GM21390 (cell line): Measurements from ENCODE around the gene FGD5.

Experiments
- ATAC-seq: cut with Tn5 transposase; IDR thresholded peaks from one replicate; pipeline ENCODE4 v1.9.1; 2021; ENCODE audit not compliant: unreplicated experiment

The FGD5 gene

DNA sequence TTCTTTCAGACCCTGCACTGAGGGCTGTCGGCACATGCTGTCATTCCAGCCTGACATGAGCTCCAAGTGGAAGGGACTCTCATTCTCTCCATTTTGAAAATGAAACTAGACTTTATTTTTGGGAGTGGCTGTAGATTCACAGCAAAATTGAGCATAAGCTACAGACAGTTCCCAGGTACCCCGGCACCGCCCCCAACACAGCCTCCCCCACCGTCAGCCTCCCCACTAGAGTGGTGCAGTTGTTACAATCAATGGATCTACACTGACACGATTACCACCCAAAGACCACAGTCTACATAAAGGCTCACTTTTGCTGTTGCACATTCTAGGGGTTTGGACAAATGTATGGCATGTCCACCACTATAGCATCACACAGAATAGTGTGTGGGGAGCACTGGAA, 29.5 kb upstream of the FGD5 start:
- no peak for ATAC-seq

DNA sequence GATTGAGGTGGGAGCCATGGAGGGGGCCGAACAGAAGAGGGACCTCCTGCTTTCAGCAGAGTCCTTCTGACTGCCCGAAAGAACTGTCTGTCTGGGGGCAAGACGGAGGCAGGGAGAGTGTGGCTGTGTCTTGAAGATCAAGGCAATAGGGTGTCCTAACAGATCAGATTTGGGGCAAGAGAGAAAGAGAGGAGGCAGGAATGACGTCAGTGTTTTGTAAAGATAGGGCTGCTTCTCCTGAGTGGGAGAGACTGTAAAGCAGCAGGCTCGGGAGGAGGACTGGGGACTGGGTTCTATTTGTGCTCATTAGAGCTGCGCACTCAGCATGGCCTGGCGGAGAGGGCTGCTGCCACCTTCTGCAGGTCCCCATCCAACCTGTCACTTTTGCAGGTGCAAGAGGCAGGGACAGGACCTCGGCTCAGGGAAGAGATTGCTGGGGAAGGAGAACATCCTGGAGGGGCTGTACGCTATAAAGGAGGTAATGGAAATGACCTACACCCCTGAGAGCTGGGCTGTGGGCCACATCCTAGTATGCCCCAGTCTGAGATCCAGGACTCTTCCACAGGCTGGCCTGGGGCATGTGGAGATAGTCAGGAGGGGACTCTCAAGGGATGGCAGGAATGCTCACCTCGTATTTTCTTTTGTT, 29.0 kb upstream of the FGD5 start:
- ATAC-seq, result no peak

DNA sequence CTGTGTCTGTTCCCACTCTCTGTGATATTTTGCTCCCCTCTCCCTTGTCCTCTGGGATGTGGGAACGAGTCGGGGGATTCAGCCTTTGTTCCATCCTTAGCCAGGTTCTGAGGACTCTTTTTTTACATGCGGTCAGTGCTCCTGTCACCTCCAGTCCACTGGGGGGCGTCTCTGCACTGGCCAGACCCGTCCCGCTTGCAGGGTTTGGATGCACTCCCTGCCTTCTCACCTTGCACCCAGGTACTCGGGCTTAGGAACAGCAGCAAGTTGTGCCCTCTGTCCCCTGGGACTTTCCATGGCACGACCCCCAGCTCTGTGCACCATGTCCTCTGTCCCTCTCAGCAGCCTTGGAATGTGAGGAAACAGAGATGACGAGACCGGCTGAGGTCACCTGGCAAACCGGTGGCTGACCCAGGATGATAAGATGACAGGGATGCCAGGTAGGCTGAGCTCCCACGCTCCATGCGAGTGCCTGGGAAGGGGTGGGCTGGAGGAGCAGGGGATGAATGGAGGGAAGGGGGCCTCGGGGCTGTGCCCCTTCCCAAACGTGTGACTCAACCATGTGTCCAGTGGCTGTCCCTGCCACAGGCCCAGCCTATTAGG, 27.3 kb upstream of the FGD5 start:
- no peak for ATAC-seq

DNA sequence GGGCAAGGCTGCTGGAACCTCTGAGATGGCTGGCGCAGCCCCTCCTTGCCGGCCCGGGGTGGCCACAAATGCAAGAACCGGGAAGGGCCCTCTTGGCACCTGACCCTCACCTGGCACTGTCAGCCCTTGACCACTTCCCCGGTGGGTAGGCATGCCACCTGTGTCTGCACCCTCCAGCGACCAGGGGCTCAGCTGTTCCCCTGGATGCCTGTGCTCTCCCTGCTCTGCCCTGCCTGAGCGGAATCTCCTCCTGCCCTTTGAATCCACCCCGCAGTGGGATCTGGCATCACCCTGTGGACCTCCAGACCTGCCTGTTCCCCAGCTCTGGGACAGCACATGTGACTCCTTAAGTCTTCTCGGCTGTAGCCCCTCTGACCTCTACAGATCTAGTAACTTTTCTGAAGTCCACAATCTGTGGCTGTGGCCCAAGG, 26.1 kb upstream of the FGD5 start:
- no peak for ATAC-seq

DNA sequence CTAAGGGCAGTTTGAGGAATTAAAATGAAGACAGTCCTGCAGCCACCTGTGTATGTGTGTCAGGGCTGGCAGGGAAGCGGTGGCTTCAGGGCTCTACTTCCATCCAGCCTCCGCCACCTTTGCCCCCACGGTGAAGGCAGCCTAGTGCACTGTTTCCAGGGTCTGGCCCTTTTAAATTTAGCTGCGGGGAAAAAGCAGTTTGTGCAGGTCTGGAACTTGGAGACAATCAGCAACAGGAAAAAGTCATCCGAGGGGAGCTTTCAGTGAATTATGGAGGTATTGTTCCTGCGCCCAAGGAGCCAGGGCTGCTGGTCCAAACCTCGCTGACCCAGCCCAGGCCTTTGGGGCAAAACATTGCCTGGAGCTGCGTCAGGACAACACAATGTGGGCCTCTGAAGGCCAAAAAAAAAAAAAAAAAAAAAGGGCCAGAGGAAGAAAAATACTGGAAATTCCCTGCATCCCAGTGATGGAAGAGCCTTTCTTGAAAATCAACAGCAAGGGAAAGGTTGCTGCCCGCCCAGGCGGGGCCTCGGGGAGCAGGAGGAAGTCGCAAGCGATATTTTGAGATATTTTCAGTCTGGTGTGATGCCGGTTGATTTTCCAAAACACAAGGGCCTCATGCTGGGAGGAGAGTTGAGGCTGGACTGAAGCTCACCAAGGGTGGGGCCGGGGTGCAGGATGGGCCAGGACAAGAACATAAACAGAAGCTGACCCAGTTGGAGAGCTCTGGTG, 25.5 kb upstream of the FGD5 start:
- no peak for ATAC-seq

DNA sequence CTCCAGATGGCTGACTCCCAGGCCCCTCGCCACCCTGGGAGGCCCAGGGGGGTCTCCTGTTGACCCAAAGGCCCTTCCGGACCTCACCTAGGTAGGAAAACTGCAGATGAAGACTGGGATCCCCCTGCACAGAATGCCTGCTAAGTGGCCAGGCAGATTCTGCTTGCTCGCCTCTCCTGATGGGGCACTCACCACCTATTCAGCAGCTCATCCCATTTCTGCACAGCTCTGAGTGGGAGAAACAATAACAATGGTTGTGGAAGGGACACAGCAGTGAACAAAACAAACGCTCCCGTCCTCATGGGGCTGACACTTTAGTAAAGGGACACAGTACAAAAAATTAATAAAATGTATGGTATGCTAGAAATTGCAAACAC, 24.9 kb upstream of the FGD5 start:
- no peak for ATAC-seq

DNA sequence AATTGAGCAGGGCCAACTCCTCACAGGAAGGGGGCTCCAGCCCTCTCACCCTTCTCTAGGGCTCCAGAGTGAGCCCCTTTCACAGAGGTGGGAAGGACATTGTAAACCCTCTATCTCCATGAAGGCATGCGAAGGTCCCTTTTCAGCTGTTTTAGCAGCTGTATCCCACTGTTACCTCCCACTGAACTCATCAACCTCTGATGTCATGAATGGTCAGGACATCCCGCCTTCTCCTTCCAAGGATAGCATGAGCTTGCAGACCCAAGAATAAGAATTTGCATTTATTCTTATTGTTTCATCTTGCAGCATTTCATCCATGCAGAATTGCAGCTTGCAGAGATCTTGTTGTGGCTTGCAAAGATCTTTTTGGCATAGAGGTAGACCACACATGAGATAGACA, 24.3 kb upstream of the FGD5 start:
- no peak for ATAC-seq

DNA sequence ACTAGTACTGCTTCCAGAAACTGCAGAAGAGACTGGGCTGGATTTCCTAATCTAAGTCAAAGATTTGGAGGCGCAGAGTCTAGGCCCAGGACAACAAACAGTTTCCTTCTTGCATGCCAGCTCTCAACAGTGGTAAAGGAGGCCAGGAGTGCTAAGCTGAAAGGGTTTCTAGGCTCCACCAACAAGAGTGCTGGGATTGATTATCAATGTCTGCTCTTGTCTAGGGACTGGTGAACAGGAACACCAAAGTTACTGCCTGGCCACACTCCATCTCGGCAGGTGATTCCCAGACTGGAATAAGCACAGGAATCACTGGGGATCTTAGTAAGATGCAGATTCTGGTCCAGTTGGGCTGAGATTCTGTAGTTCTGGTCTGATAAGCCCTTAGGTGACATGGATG, 22.8 kb upstream of the FGD5 start:
- ATAC-seq, result no peak

DNA sequence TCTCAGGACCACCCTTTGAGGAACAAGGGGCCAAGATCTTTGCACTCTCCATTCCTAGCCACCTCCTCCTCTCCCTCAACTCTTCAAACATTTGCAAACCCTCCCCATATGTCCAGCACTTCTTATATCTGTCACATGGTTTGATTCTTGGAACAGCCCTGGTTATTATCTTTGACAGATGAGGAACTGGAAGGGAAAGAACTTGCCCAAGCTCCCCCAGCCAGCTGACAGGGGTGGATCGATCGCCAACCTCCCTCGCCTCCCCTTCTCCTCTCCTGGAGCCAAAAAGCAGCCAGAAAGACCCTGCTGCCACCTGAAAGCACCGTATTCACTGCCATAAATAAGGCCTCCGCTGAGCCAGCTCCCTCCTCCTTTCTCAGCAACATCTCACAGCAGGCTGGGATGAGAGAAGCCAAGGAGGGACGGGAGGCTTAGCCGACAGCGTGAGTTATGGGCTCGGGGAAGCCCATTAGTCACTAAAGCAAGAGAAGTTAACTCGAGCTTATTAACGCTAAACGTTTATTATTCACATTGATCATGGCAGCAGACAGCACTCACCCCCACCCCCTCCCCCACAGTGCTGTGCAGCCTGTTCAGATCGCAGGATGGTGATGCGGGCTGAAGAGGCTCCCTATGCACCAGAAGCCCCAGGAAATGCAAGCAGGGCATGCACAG, 22.2 kb upstream of the FGD5 start:
- no peak for ATAC-seq

DNA sequence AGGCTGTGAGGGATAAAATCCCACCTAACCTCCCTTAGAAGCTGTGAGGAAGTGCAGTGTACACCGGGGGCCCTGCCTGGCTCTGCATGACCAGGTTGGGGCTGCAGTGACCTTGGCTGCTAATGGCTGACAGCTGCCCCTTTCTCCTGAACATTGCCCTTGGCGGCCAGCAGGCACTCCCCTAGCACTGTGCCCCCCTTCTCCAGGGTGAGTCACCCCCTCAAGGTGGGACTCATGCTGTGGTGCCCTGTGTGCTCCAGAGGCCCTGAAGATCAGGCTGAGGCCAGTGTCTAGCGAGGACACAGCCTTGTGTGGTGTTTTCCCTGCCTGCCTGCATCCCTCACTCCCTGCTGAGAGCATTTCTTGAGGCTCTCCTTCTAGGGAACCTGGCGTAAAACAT, 21.0 kb upstream of the FGD5 start:
- no peak for ATAC-seq

DNA sequence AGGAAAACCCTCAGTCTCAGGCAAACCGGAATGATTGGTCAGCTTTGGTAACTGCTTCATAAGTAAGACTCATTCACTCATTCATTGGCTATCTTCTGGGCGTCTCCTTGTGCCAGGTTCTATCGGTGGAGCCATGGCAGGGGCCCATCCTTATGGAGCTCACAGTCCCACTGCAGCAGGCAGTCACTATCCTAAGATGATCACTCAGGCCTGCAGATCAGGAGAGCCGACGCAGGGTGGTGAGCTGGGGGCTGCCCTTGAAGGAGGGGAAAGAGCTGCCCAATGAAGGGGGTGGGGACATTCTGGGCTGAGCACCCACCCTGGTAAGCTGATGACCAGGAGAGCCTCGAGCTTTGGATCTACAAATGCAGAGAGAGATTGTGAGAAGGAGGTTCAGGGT, 20.5 kb upstream of the FGD5 start:
- no peak for ATAC-seq

DNA sequence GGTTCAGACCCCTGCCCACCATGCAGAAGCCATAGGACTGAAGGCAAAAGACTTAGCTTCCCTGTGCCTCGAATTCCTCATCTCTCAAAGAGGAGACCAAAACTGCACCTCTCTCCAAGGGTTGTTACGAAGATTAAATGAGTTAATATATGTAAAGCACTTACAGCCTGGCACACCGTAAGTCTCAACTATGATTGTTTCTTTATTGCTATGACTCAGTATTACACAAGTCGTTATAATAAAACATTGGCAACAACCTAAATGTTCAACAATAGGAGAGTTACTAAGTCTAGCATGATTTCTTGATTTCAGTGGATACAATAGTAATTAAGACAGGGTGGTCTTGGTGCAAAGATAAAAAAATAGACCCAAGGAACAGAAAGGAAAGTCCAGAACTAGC, 19.6 kb upstream of the FGD5 start:
- ATAC-seq, result no peak

DNA sequence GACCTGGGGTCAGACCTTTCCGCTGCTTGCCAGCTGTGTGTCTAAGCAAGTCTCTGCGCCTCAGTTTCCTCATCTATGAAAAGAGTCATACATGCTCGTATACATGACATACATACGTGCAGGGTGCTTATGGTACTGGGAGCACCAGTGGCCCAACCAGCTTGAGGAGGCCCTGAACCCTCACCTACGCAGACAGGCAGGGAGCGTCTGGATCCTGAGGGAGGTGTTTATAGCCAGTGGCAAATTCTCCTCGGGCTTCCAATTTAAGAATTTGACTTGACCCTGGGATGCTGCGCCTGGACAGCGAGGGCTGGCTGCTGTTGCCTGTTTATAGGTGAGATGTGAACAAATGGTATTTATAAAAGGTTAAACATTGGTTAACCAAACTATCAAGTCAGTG, 17.7 kb upstream of the FGD5 start:
- no peak for ATAC-seq

DNA sequence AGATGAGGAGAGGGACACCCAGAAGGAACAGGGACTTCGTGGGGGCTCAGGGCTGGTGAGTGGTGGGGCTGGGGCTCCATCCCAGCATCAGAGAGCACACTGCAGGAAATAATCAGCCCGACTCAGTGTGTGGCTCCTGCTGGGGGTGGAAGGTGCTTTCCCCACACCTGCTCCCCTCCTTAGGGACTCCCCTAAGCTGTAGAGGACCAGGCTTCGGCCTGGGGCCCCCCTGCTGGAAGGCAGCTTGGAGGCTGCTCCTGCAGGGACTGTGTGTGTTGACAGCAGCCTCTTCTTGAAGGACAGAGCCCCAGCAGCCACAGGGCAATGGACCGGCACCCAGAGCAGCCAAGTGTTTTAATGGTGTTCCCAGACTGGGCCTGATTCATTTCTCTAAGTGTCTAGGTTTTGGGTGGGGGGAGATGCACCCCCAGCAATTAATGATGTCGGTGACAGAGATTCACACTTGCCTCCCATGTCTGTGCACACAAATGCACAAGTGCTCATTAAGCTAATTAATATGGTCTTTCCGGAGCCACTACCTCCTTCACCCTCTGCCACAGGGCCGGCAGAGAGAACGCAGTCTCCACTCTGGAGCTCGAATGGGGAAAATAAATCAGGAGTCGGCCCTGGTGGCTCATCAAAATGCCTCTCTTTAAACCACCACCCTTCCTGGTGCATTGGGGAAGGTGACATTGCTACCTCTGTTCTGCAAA, 16.9 kb upstream of the FGD5 start:
- no peak for ATAC-seq

DNA sequence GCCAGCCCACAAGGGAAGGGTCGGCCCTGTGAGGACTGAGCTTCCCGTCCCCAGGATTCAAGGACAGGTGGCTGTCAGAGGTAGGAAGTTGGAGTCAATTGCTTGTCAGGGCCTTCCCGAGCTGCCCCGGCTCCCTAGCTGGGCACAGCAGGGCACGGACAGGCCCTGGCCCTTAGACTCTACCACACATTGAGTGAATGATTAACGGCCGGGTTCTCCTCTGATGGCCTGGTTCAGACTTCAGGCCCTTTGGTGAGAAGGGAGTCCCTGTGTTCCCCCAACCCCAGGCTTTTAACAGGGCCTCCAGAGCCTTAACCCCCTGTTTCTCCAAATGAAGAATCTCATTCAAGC, 16.4 kb upstream of the FGD5 start:
- no peak for ATAC-seq

DNA sequence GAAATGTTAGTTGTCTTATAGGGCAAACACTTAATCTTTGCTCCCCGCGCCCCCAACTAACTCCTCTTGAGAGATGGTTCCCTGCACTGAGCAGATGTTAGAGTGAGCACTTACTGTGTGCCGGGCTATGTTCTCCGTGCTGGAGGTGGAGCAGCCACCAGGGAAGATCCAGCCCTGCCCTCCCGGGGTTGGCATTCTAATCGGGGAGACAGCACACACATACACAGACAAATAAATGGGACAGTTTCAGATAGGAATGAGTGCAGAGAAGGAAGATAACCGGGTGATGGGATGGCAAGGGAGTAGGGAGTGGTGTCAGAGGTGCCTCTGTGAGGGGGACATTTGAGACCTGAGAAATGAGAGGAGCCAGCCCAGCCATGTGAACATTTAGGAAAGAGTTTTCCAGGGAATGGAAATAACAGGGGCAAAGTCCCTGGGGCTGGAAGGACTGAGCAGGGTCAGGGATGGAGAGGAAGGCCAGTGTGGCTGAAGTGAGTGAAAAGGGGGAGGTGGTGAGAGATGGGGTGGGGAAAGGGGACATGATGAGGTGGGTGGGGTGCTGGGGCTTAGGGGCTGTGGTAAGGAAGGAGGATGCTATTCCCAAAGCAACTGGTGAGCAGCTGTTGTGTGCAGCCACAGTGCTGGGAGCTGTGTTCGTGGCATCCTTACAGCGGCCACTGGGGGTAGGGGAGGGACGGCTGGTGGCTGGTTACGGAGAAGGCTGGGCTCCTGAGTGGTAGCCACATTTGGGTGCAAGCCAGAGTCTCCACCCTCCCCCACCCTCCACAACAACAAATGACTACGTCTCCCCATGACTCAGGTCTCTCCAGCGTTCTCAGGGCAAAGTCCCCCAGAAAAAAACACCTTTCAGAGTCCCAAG, 15.4 kb upstream of the FGD5 start:
- ATAC-seq, result no peak

DNA sequence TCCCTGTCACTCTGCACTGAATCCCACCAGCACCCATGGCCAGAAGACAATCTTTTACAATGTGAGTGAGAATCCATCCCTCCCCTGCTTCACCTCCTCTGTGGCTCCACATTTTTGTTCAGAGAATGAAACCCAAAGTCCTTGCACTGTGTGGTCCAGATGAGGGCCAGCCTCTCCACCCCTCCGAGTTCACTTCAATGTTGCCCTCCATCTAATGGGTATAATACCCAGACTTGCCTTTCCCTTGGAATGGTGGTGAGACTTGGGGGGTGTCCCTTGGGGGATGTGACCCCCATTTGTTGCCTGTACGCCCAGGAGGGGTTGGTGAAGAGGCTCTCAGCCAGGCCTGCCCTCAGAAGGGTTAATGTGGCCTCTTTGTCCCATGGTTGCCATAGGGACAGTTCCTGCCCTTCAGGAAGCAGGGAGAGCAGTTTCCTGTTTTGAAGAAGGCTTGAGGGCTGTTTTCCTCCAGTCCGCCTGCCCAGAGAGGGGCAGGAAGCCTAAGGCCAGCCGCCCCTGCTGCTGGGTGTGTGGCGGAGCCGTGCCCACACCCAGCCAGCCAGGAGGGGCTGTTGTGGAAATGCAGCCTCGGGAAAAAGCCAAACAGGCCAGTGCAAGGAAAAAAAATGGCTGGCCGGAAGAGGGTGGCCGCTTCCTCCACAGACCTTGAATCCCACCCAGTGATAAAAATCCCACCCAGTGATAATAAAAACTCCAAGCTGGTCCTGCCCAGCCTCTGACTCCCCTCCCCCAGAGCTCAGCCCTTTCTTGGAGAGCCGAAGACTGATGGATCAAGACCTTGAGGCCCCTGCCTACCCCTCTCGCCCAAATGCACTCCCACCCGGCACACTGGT, 14.6 kb upstream of the FGD5 start:
- ATAC-seq, result no peak

DNA sequence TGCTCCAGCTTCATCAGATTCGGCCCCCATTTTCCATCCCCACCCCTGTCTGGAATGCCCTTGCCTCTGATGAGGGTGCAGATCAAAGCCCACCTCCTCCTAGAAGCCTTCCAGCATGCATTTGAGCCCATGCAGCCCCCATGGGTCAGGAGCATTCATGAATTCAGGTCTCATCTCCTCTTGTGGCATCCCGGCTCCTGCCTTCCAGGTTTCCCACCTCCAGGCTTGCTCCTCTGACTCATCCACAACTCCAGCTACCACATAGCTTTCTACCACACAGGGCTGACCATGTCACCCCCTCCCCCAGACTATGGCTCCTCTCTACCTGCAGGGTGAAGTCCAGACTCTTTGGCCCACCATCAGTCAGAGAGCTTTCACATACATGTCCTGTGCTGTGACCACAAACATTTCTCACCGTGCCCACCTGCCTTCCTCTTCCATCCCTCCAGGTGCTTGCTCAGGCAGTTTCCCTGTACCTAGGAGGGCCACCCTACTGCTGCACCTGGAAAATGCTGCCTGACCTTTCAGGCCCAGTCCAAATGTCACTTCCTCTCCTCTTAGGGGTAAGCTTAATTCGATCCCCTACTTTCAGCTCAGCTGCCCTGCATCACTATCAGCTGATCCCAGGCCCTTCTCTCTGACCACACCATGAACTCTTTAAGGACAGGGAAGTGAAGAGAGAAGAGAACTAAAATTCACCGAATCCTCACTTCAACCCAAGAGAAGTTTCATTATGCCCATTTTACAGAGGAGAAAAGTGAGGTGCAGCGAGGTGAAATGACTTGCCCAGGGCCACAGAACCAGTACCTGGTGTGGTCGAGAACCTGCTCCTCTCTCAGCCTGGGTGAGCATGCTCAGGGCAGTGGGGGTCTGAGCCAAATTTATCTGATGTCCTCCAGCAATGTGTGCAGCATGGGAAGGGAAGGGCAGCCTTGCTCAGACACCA, 13.7 kb upstream of the FGD5 start:
- no peak for ATAC-seq
